ENCODE results near the gene PAPPA.

DNA sequence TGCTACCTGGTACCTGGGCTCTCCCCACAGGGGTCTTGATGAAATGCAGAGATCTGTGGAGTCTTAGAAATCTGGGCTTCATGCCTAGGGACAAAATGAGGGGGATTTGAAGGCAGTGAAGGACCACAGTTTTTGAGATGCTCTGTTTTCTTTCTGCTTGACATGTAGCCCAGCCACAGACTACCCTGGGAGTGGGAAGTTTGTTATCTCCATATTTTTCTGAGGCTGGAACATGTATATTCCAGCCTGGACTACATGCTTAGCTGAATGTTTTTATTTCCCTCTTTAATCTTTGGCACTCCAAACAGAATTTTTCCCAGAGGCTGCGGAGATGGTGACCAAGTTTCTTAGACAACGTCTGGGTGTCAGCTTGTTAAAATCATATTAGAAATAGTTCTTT is 252.9 kb downstream of the PAPPA start:
- TF ChIP-seq POLR2AphosphoS5 (IDR thresholded peaks at IDR 0.05), result no peak
- no peak for TF ChIP-seq EP300 (IDR thresholded peaks at IDR 0.05)

Data from suprapubic skin (tissue), 4 donors.